Activated naive CD8-positive, alpha-beta T cell treated with anti-CD3 and anti-CD28 coated beads, Interleukin-2, amount 50 U/mL, for 24 hours (primary cell): ENCODE measurements around the gene LSS.
"Not testable (repeated sequence)": the region's sequence is repeated elsewhere in the genome, so short reads cannot be mapped to it uniquely, and the experiment has no call there.

ENCODE experiments used
- ATAC-seq: fragments of 150-1000 bp; cut with Tn5 transposase; one replicate; pipeline ENCODE4 v1.10.0; 2021
- DNase-seq: peaks from one replicate; pipeline ENCODE4 v3.0.0; 2021
- H3K27ac Mint-ChIP-seq: one replicate; pipeline ENCODE4 v1.8.0; 2021; ENCODE audit warnings: mild to moderate bottlenecking, mixed read lengths
- H3K27me3 Mint-ChIP-seq: one replicate; pipeline ENCODE4 v1.8.0; 2021; ENCODE audit warnings: mixed read lengths
- H3K36me3 Mint-ChIP-seq: one replicate; pipeline ENCODE4 v1.8.0; 2021; ENCODE audit warnings: low read depth, mixed read lengths
- H3K4me1 Mint-ChIP-seq: one replicate; pipeline ENCODE4 v1.8.0; 2021; ENCODE audit warnings: mixed read lengths
- H3K4me3 Mint-ChIP-seq: one replicate; pipeline ENCODE4 v1.8.0; 2021; ENCODE audit warnings: mild to moderate bottlenecking, moderate library complexity, mixed read lengths
- H3K9me3 Mint-ChIP-seq: one replicate; pipeline ENCODE4 v1.8.0; 2021; ENCODE audit warnings: mixed read lengths

LSS gene

DNA sequence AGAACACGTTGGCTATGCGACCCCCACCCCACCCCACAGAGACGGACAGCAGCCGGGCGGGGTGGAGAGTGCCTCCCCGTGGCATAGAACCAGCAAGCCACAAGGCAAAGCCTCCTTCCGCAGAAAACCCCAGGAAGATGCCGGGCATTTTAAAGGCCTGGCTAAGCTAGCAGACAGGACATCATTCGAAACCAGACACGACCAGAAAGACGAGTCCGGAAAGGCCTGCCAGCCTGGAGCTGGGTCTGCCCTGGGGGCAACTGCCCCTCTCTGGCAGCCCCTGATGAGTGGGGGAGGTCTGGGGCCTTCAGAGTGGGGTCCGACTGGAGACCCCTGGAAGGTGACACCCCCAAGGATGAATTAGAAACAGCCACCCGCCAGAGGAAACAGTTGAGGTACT lies 81.7 kb downstream of the LSS start:
- H3K4me3 Mint-ChIP-seq: no peak overlapping the region
- no peaks in the 10 kb centered on the region for H3K9me3 Mint-ChIP-seq
- ATAC-seq: no peak
- no peak overlapping the region for H3K27ac Mint-ChIP-seq
- DNase-seq: no peak
- H3K27me3 Mint-ChIP-seq: no peaks in the 10 kb centered on the region
- H3K36me3 Mint-ChIP-seq: no peaks in the 10 kb centered on the region
- H3K4me1 Mint-ChIP-seq: peaks cover 18% of the 10 kb centered on the region

DNA sequence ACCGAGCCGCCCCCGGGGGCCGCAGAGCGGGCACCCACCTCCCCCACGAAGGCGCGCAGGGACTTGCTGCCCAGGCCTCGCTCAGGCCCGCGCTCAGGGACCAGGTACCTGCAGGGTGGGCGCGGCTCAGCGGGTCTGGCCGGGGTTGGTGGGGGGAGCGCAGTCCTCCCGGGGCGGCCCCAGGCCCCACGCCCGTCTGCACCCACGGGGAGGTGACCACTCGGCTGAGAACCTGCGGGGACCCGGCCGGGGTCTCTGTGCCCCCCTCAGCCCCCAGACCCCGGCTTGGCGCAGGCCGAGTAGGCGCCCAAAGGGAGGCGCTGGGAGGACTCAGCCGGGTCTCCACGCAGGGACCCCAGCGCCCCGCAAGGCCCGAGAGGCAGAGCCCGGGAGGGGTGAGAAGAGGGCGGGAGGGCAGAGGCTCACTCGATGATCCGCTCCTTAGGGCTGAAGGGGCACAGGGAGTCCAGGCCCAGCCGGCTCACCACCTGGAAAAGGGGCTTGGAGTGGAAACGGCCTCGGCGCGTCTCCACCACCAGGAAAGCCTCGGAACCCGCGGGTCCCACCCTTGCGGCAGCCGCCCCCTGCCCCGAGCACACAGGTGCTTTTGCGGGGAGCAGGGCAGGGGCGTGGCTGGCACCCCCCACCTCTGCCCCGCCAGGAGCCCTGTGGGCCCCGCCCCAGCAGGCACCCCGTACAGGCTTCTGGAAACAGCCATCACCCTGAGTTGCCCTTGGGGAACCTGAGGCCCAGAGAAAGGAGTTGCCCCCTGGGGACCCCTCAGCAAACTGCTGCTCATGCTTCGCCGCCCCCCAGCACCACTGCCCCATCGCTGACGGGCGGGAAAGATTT lies 82.5 kb downstream of the LSS start:
- Mint-ChIP-seq H3K27ac (no peak overlapping the region), H3K27me3 (no peaks in the 10 kb centered on the region), H3K4me1 (peaks cover 19% of the 10 kb centered on the region), H3K4me3 (no peak overlapping the region), H3K36me3 (no peaks in the 10 kb centered on the region), H3K9me3 (no peaks in the 10 kb centered on the region)
- ATAC-seq (no peak), DNase-seq (no peak)

DNA sequence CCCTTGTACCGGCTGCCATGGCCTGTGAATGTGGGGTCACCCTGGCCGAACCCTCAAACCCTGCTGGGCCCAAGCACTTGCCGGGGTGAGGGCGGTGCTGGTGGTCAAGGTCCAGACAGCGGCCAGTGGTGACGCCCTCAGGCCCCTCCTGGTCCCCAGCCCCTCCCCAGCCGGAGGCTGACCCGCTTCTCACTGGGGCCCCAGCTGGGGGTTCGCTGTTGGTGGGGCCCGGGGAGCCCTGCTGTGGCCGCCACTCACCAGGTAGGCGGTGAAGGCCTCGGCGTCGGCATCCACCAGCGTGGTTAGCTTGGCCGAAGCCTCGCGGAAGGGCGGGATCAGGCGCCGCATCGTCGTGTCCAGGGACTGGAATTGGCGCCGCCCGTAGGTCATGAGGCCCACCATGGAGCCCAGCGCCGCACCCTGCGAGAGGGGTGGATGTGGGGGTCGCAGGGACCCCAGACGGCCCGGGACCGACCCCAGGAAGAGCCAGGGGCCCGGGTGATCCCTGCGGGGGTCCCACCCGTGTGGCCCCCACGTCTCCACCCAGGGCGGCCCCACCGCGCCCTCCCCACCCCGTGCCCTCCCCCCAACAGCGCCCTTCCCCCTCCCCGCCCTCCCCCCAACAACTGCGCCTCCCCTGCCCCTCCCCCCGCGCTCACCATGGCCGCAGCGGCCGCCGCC lies 83.3 kb downstream of the LSS start:
- no peaks in the 10 kb centered on the region for H3K36me3 Mint-ChIP-seq
- DNase-seq: no peak
- H3K4me1 Mint-ChIP-seq: peaks cover 19% of the 10 kb centered on the region
- H3K27ac Mint-ChIP-seq: no peak overlapping the region
- no peak overlapping the region for H3K4me3 Mint-ChIP-seq
- no peak for ATAC-seq
- H3K27me3 Mint-ChIP-seq: peaks cover under 1% of the 10 kb centered on the region
- H3K9me3 Mint-ChIP-seq: no peaks in the 10 kb centered on the region

DNA sequence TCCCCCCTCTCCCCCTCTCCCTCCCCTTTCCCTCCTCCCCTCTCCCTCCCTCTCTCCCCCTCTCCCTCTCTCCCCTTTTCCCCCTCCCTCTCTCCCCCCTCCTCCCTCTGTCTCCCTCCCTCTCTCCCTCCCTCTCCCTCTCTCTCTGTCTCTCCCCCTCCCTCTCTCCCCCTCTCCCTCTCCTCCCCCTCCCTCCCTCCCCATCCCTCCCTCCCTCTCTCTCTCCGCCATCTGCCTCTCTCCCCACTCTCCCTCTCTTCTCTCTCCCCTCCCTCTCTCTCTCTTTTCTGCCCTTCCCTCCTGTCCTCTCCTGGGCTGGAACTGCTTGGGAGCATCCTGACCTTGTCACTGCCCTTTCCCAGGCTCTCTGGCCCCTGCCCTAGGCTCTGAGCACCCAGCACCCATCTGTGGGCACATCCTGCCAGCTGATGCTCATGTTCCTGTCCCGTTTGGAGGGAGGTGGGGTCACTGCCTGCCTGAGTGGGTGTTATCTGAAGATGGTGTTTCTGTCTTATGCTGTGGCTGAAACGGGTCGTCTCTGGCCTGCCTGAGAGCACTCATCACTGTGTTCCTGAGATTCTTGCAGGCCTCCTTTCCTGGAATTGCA lies 84.0 kb downstream of the LSS start:
- H3K27ac Mint-ChIP-seq: peak overlapping the region; percentile 35
- H3K27me3 Mint-ChIP-seq: peaks cover 3% of the 10 kb centered on the region
- H3K4me1 Mint-ChIP-seq: peaks cover 19% of the 10 kb centered on the region
- ATAC-seq: no peak
- H3K36me3 Mint-ChIP-seq: no peaks in the 10 kb centered on the region
- no peaks in the 10 kb centered on the region for H3K9me3 Mint-ChIP-seq
- no peak overlapping the region for H3K4me3 Mint-ChIP-seq
- peak; percentile 16 for DNase-seq

DNA sequence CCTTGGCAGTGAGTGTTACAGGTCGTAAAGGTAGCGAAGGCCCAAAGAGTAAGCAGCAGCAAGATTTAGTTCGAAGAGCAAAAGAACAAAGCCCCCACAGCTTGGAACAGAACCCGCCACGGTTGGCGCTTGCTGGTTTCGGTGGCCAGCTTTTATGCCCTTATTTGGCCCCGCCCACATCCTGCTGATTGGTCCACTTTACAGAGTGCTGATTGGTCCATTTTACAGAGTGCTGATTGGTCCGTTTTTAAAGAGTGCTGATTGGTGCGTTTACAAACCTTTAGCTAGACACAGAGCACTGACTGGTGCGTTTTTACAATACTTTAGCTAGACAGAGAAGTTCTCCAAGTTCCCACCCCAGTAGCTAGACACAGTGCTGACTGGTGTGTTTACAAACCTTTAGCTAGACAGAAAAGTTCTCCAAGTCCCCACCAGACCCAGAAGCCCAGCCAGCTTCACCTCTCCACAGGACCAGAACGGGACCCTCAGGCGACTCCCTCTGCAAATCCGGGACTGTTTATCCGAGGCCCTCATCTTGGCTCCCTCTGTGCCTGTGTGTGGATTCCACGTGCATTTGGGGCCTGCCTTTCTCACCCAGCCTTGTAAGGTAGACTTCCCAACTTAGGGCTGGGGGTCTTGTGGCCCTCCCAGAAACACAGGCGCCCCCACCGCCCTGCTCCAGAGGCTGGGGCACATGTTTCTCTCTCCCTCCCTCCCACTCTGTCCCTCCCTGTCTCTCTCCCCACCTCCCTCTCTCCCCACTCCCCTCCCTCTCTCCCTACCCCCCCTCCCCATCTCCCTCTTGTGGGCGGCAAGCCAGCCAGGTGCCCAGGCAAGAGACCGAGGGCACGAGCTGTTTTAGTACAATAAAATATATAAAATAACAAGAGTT lies 85.7 kb downstream of the LSS start:
- DNase-seq: peak; percentile 40
- H3K27me3 Mint-ChIP-seq: peaks cover 3% of the 10 kb centered on the region
- ATAC-seq: no peak
- no peak overlapping the region for H3K4me3 Mint-ChIP-seq
- no peaks in the 10 kb centered on the region for H3K36me3 Mint-ChIP-seq
- no peak overlapping the region for H3K27ac Mint-ChIP-seq
- peaks cover 19% of the 10 kb centered on the region for H3K4me1 Mint-ChIP-seq
- H3K9me3 Mint-ChIP-seq: no peaks in the 10 kb centered on the region

DNA sequence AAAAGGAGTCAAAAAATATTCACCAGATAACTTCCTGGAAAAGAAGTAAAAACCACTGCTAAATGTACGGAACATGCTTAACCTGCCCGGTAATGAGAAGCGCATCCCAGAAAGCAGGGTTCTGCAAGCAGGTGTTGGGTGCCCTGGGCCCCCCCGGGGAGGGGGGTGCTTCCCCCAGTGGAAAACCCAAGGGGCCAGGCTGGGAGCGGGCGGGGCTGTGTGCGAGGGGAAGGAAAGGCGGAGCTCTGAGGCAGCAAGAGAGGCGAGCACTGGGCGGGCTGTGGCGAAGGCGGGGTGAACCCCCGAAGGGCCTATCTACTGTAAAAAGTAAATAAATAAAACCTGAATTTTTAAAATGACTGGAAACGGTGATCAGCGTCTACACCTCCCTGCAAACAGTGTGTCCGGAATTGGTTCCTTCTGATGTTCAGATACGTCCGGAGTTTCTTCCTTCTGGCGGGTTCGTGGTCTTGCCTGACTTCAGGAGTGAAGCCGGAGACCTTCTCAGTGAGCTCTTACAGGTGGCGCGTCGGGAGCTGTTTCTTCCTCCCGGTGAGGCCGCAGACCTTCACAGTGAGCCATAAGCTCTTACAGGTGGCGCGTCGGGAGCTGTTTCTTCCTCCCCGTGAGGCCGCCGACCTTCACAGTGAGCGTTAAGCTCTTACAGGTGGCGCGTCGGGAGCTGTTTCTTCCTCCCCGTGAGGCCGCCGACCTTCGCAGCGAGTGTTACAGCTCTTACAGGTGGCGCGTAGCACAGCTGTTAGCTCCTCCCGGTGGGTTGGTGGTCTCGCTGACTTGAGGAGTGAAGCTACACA lies 86.6 kb downstream of the LSS start:
- Mint-ChIP-seq H3K4me3 (no peak overlapping the region), H3K9me3 (no peaks in the 10 kb centered on the region), H3K27ac (no peak overlapping the region), H3K27me3 (peaks cover 3% of the 10 kb centered on the region), H3K4me1 (peaks cover 19% of the 10 kb centered on the region), H3K36me3 (no peaks in the 10 kb centered on the region)
- no peak for ATAC-seq
- no peak for DNase-seq

DNA sequence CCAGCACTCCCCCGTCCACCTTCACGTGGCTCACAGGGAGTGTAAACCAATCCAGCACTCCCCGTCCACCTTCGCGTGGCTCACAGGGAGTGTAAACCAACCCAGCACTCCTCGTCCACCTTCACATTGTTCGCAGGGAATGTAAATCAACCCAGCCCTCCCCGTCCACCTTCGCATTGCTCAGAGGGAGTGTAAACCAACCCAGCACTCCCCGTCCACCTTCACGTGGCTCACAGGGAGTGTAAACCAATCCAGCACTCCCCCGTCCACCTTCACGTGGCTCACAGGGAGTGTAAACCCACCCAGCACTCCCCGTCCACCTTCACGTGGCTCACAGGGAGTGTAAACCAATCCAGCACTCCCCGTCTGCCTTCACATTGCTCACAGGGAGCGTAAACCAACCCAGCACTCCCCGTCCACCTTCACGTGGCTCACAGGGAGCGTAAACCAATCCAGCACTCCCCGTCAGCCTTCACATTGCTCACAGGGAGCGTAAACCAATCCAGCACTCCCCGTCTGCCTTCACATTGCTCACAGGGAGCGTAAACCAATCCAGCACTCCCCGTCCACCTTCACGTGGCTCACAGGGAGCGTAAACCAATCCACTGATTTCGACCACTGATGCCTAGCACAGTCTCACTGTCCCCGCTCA lies 88.1 kb downstream of the LSS start:
- not testable (repeated sequence) for H3K4me3 Mint-ChIP-seq, DNase-seq, H3K27me3 Mint-ChIP-seq, ATAC-seq, H3K36me3 Mint-ChIP-seq, H3K27ac Mint-ChIP-seq, H3K9me3 Mint-ChIP-seq
- peaks cover 19% of the 10 kb centered on the region for H3K4me1 Mint-ChIP-seq

DNA sequence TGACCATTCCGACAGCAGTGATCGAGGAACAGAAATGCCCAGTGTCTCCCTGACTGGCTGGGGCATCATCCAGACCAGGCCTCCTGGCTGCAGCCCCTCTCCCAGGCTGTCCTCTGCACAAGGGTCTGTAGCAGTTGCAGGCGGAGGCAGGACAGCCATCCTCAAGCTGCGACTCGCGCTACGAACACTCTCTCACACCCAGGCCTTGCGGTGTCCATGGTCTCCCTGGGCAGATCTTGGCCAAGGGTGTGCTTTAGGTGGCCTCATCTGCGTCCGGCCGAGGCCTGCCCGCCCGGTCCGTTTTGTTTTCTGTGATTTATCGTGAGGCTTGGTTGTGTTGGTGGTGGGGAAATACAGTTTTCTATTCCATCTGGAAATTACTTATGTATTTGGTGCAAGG lies 88.9 kb downstream of the LSS start:
- no peaks in the 10 kb centered on the region for H3K36me3 Mint-ChIP-seq
- no peak overlapping the region for H3K27ac Mint-ChIP-seq
- ATAC-seq (no peak), DNase-seq (no peak)
- no peaks in the 10 kb centered on the region for H3K9me3 Mint-ChIP-seq
- H3K4me1 Mint-ChIP-seq: peaks cover 17% of the 10 kb centered on the region
- no peak overlapping the region for H3K4me3 Mint-ChIP-seq
- peaks cover 3% of the 10 kb centered on the region for H3K27me3 Mint-ChIP-seq

DNA sequence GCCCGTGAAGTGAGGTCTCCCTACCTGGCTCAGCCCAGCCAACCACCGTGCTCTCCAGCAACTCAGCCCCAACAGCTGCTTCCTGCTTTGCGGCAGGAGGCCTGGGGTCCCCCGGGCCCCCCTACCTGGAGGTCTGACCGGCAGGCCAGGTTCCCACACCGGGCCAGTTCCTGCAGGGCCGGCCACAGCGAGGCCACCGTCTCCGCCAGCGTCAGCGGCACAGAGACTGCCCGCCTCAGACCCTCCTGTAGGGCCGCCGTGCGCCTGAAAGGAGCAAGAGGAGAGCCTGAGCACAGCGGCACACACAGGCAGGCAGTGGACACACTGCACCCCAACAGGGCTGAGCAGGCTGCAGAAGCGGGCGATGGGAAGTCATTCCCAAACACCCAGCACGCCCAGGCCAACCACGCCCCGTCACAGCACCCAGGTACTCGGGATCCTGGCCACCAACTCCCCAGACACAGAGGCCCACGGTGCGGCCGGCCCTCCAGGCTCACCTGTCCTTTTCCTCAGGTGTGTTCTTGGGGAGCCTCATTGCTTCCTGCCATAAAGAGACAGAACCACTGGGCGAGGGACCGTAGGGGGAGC lies 90.1 kb downstream of the LSS start:
- H3K4me1 Mint-ChIP-seq: peaks cover 8% of the 10 kb centered on the region
- no peak overlapping the region for H3K27ac Mint-ChIP-seq
- H3K9me3 Mint-ChIP-seq: no peaks in the 10 kb centered on the region
- ATAC-seq (no peak), DNase-seq (no peak)
- H3K27me3 Mint-ChIP-seq: peaks cover 3% of the 10 kb centered on the region
- H3K36me3 Mint-ChIP-seq: no peaks in the 10 kb centered on the region
- no peak overlapping the region for H3K4me3 Mint-ChIP-seq
